Measurements from ENCODE around the gene ACBD3.

DNA sequence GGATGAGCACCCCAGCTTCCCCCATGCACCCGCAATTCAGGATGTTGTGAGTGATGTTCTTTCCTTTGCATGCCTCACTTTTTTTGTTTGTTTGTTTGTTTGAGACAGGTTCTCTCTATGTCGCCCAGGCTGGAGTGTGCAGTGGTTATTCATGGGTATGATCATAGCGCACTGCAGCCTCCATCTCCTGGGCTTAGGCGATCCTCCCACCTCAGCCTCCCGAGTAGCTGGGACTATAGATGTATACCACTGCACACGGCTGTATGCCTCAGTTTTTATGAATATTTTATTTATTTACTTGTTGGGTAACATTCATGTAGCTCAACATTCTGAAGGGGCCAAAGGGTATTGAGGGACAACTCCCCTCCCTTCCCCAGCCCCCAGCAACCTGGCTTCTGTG, 69.2 kb downstream of the ACBD3 start:
- TF ChIP-seq POLR2AphosphoS5 (IDR thresholded peaks at IDR 0.05; ENCODE audit: low read depth, low read length) (no peak), POLR2A (IDR thresholded peaks at IDR 0.05; ENCODE audit: low read depth, low read length) (no peak)
